A549 treated with GW870086 at 1 μM for 4 hours (cell line): ENCODE data around the gene ZNF776. TPM values are rescaled to one million over a fixed set of nuclear protein-coding genes. Genes with fewer than 3 reads are reported as not detected.

Source experiments
- total RNA-seq: library from RNA; stranded (reverse); fragments of 200-300 nt; extraction: Qiagen RNA extraction; gene quantifications from 5 replicates; pipeline ENCODE4 v1.2.3, GENCODE V29; 2022; ENCODE audit warnings: low read depth

Gene ZNF776
- 5.0 to 7.4 TPM (median 5.3 TPM) in 5 replicates for total RNA-seq

GRCh38 chr19:57746580-57747471, at the start of gene ZNF776:
TSS of gene ZNF776 (plus strand) at chr19:57746815. CDS start at chr19:57747059, 244 bp downstream.

GRCh38 chr19:57708641-57709361, 37.8 kb upstream of the ZNF776 start, which contains the start of gene ZNF154:
TSS of gene ZNF154 (minus strand) at chr19:57709204. CDS start at chr19:57708971, 233 bp downstream.

GRCh38 chr19:57769345-57770131, 22.9 kb downstream of the ZNF776 start, which contains the start of gene ZNF586:
TSS of gene ZNF586 (plus strand) at chr19:57769676. CDS start at chr19:57769843, 167 bp downstream.

Other genes with a start within 250 kb of the ZNF776 start
- gene ZNF773, start 246.9 kb upstream of the ZNF776 start, total RNA-seq, result 3.6 to 5.6 TPM (median 5.5 TPM) in 5 replicates
- gene ZNF549, start 219.5 kb upstream of the ZNF776 start, total RNA-seq, result 1.5 to 2.1 TPM (median 1.8 TPM) in 5 replicates
- 3.0 to 4.3 TPM (median 3.8 TPM) in 5 replicates for gene ZNF550, start 187.0 kb upstream of the ZNF776 start, total RNA-seq
- gene ZNF416, start 167.9 kb upstream of the ZNF776 start, total RNA-seq, result 3.4 to 5.5 TPM (median 4.7 TPM) in 5 replicates
- not detected in 5 replicates for gene ZIK1, start 162.7 kb upstream of the ZNF776 start, total RNA-seq
- 4.2 to 5.6 TPM (median 4.8 TPM) in 5 replicates for gene ZNF530, start 146.9 kb upstream of the ZNF776 start, total RNA-seq
- gene ZNF134, start 132.6 kb upstream of the ZNF776 start, total RNA-seq, result 8.8 to 12.1 TPM (median 9.3 TPM) in 5 replicates
- gene ZNF211, start 113.6 kb upstream of the ZNF776 start, total RNA-seq, result 5.1 to 6.8 TPM (median 6.0 TPM) in 5 replicates
- not detected in 5 replicates for gene ZSCAN4, start 77.9 kb upstream of the ZNF776 start, total RNA-seq
- 4.8 to 5.6 TPM (median 5.0 TPM) in 5 replicates for gene ZNF551, start 64.8 kb upstream of the ZNF776 start, total RNA-seq
- not detected in 5 replicates for gene ZNF154, start 37.6 kb upstream of the ZNF776 start, total RNA-seq
- 0.69 to 1.1 TPM (median 1.0 TPM) in 5 replicates for gene ZNF671, start 19.2 kb upstream of the ZNF776 start, total RNA-seq
- 5.1 to 7.2 TPM (median 6.6 TPM) in 5 replicates for gene ZNF586, start 22.9 kb downstream of the ZNF776 start, total RNA-seq
- gene ZNF552, start 68.1 kb downstream of the ZNF776 start, total RNA-seq, result 4.0 to 6.7 TPM (median 5.4 TPM) in 5 replicates
- 6.8 to 9.3 TPM (median 8.4 TPM) in 5 replicates for gene ZNF587B, start 83.5 kb downstream of the ZNF776 start, total RNA-seq
- 5.2 to 6.7 TPM (median 6.6 TPM) in 5 replicates for gene ZNF587, start 103.0 kb downstream of the ZNF776 start, total RNA-seq
- 1.4 to 4.4 TPM (median 2.6 TPM) in 5 replicates for gene ZNF814, start 142.2 kb downstream of the ZNF776 start, total RNA-seq
- 2.8 to 4.6 TPM (median 4.2 TPM) in 5 replicates for gene ZNF417, start 169.8 kb downstream of the ZNF776 start, total RNA-seq
- 0.70 to 1.8 TPM (median 1.1 TPM) in 5 replicates for gene ZNF418, start 188.6 kb downstream of the ZNF776 start, total RNA-seq
- 1.0 to 1.4 TPM (median 1.3 TPM) in 5 replicates for gene ZNF256, start 200.9 kb downstream of the ZNF776 start, total RNA-seq
- not detected in 5 replicates for gene C19orf18, start 227.7 kb downstream of the ZNF776 start, total RNA-seq